SK-N-SH (cell line): ENCODE measurements around the gene VPREB1. TPM values are rescaled to one million over a fixed set of nuclear protein-coding genes. Genes with fewer than 3 reads are reported as not detected.

ENCODE experiments used
- CTCF ChIA-PET: fragments of 300-600, 350-600 bp; formaldehyde crosslinking; extraction: SDS; loops from one replicate; lab custom pipeline; 2021; lab: Yijun Ruan, JAX
- POLR2A ChIA-PET: fragments of 350-600 bp; sonication (Branson Sonifier 250); formaldehyde crosslinking; extraction: SDS; loops from one replicate; lab custom pipeline; 2020; ENCODE audit warnings: antibody characterized with exemption, inconsistent platforms; lab: Yijun Ruan, JAX
- DNase-seq: peaks from one replicate; pipeline ENCODE4 v3.0.0; 2012
- H2AFZ ChIP-seq: fragments of 200-600 bp; sonication (generic); 2 replicates; pipeline ENCODE4 v1.8.1; 2016; ENCODE audit warnings: antibody characterized with exemption, mild to moderate bottlenecking, low read depth
- H3F3A ChIP-seq: fragments of 200-600 bp; sonication (generic); replicated peaks from 2 replicates; pipeline ENCODE3; 2016; ENCODE audit warnings: antibody characterized with exemption, mild to moderate bottlenecking; ENCODE audit not compliant: insufficient read depth
- H3K27ac ChIP-seq, 2 experiments: fragments of 200-500 bp in 1 of 2; fragments of 200-600 bp in 1 of 2; sonication (Bioruptor generic) in 1 of 2; sonication (generic), shearing (Covaris generic) in 1 of 2; 2 replicates each; pipeline versions ENCODE4 v1.5.1 to v1.6.1; 2014 to 2016; ENCODE audit warnings: low read depth in 2 of 2, inconsistent platforms in 1 of 2, low read length in 1 of 2, mild to moderate bottlenecking in 1 of 2, mixed read lengths in 1 of 2
- H3K27me3 ChIP-seq: fragments of 200-600 bp; sonication (generic), shearing (Covaris generic); 2 replicates; pipeline ENCODE4 v1.6.1; 2016; ENCODE audit warnings: mixed run types; ENCODE audit not compliant: insufficient read depth
- H3K36me3 ChIP-seq, 2 experiments: fragments of 200-500 bp in 1 of 2; fragments of 200-600 bp in 1 of 2; sonication (Bioruptor generic) in 1 of 2; sonication (generic) in 1 of 2; replicated peaks in 1 of 2; 2 replicates each; pipeline versions ENCODE3 to v1.5.1; 2014 to 2016; ENCODE audit warnings: low read length in 1 of 2, mild to moderate bottlenecking in 1 of 2; ENCODE audit not compliant: insufficient read depth in 2 of 2, control insufficient read depth in 1 of 2
- H3K4me1 ChIP-seq, 2 experiments: fragments of 200-500 bp in 1 of 2; fragments of 200-600 bp in 1 of 2; sonication (Bioruptor generic) in 1 of 2; sonication (generic), shearing (Covaris generic) in 1 of 2; 2 replicates each; pipeline versions ENCODE4 v1.5.1 to v1.6.1; 2014 to 2016; ENCODE audit warnings: low read depth in 1 of 2, low read length in 1 of 2, mixed run types in 1 of 2; ENCODE audit not compliant: insufficient read depth in 2 of 2, control insufficient read depth in 1 of 2
- H3K4me2 ChIP-seq: fragments of 200-600 bp; sonication (generic), shearing (Covaris generic); 2 replicates; pipeline ENCODE4 v1.6.1; 2017; ENCODE audit warnings: mixed run types
- H3K4me3 ChIP-seq, 2 experiments: fragments of 200-500 bp in 1 of 2; fragments of 200-600 bp in 1 of 2; sonication (Bioruptor generic) in 1 of 2; sonication (generic), shearing (Covaris generic) in 1 of 2; 2 replicates each; pipeline versions ENCODE4 v1.5.1 to v1.8.1; 2014 to 2016; ENCODE audit warnings: low read depth in 2 of 2, inconsistent platforms in 1 of 2, low read length in 1 of 2, mild to moderate bottlenecking in 1 of 2, mixed read lengths in 1 of 2, moderate library complexity in 1 of 2
- H3K79me2 ChIP-seq: fragments of 200-600 bp; sonication (generic); 2 replicates; pipeline ENCODE4 v1.8.1; 2017; ENCODE audit warnings: mild to moderate bottlenecking; ENCODE audit not compliant: insufficient read depth
- H3K9ac ChIP-seq: fragments of 200-600 bp; sonication (generic); 2 replicates; pipeline ENCODE4 v1.6.1; 2017; ENCODE audit warnings: mixed run types
- H3K9me2 ChIP-seq: fragments of 200-600 bp; sonication (generic); 2 replicates; pipeline ENCODE4 v1.6.1; 2017; ENCODE audit warnings: mixed run types
- H3K9me3 ChIP-seq: fragments of 200-600 bp; sonication (generic); 2 replicates; pipeline ENCODE4 v1.6.1; 2017; ENCODE audit warnings: mixed run types, mild to moderate bottlenecking, moderate library complexity
- H4K20me1 ChIP-seq: fragments of 200-600 bp; sonication (generic); 2 replicates; pipeline ENCODE4 v1.6.1; 2017; ENCODE audit warnings: mild to moderate bottlenecking, mixed run types; ENCODE audit not compliant: insufficient read depth
- EZH2phosphoT487 ChIP-seq: fragments of 200-600 bp; sonication (generic); IDR thresholded peaks from 2 replicates; pipeline ENCODE4 v1.6.1; 2017; ENCODE audit warnings: low read depth, mixed run types, mild to moderate bottlenecking, antibody characterized with exemption, moderate library complexity, borderline replicate concordance
- GABPA ChIP-seq: IDR thresholded peaks from 2 replicates; pipeline ENCODE4 v1.4.0; 2012; ENCODE audit warnings: low read depth, mild to moderate bottlenecking
- IRF3 ChIP-seq: fragments of 150-350 bp; IDR thresholded peaks from 2 replicates; pipeline ENCODE4 v1.6.1; 2016; ENCODE audit warnings: mild to moderate bottlenecking, low read depth, low read length
- MEF2A ChIP-seq: IDR thresholded peaks from 2 replicates; pipeline ENCODE4 v1.4.0; 2012; ENCODE audit warnings: low read depth, borderline replicate concordance
- MXI1 ChIP-seq: IDR thresholded peaks from 2 replicates; pipeline ENCODE4 v1.6.1; 2012; ENCODE audit warnings: mild to moderate bottlenecking, low read depth, low read length, improper control_type of control experiment
- NRF1 ChIP-seq: IDR thresholded peaks from 2 replicates; pipeline ENCODE4 v1.6.1; 2012; ENCODE audit warnings: low read depth, mild to moderate bottlenecking, low read length
- RAD21 ChIP-seq: IDR thresholded peaks from 2 replicates; pipeline ENCODE4 v1.6.1; 2012; ENCODE audit warnings: mild to moderate bottlenecking, low read length
- SMC3 ChIP-seq: IDR thresholded peaks from 2 replicates; pipeline ENCODE4 v1.6.1; 2012; ENCODE audit warnings: low read depth, low read length, improper control_type of control experiment
- TEAD4 ChIP-seq: IDR thresholded peaks from 2 replicates; pipeline ENCODE4 v1.4.0; 2012; ENCODE audit warnings: mild to moderate bottlenecking, borderline replicate concordance; ENCODE audit not compliant: insufficient read depth
- WGBS: methylation state at CpG from one replicate; pipeline ENCODE4 v1.1.6; 2017; ENCODE audit warnings: low lambda C conversion rate; 5-methylcytosine and 5-hydroxymethylcytosine counted together
- polyA plus RNA-seq, 3 experiments: library from polyadenylated mRNA; depleted of rRNA; stranded (reverse); fragments of >200 nt; gene quantifications; 2 replicates each; pipeline ENCODE4 v1.2.3, GENCODE V29; 2012
- TF ChIP-seq, protein P1 (sequence below): IDR thresholded peaks from 2 replicates; pipeline ENCODE4; 2012
- TF ChIP-seq, protein P2 (sequence below): IDR thresholded peaks from 2 replicates; pipeline ENCODE4 v1.4.0; 2012; ENCODE audit warnings: low read depth
- TF ChIP-seq, protein P3 (sequence below): fragments of 200-600 bp; sonication (generic); IDR thresholded peaks from 2 replicates; pipeline ENCODE4 v1.6.1; 2017; ENCODE audit warnings: antibody characterized with exemption, mild to moderate bottlenecking, moderate library complexity
- TF ChIP-seq, protein P4 (sequence below): IDR thresholded peaks from 2 replicates; pipeline ENCODE4 v1.6.1; 2012; ENCODE audit warnings: mild to moderate bottlenecking, low read depth, low read length, moderate library complexity

Gene VPREB1
- polyA plus RNA-seq, 1 of the 3 experiments (the other 2 are of a cell fraction): not detected

DNA sequence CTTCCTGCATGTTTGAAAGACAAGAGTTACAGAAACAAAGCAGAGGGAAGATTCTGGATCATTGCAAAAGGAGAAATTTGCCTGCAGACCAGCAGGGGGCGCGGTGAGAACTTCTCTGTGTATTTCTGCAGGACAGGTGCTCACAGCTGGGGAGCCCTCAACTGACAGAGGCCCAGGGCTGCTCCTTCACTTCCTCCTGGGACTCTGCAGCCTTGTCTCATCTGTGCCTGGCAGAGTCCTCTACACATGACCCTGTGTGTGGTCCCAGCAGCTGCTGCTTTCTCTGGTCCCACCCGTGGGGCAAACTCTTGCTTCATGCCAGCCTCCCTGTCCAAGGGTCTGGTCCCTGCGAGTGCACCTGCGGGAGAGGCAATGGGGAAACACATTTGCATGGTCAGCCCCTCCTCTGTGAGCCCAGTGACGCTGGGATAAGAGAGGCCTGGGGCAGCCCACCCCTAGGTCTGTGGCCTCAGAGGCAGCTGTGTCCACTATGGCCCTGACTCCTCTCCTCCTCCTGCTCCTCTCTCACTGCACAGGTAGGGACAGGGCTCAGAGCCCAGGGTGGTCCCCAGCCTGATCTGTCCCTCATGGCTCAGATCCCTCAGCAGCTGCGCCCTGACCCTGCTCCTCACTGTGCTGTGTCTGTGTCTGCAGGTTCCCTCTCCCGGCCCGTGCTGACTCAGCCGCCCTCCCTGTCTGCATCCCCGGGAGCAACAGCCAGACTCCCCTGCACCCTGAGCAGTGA, 43.2 kb upstream of the VPREB1 start:
- peak; percentile 63 for DNase-seq
- H3K27me3 ChIP-seq: peaks cover 50% of the 10 kb centered on the region

GRCh38 chr22:22201930-22202343, 42.6 kb upstream of the VPREB1 start:
- H4K20me1 ChIP-seq: no peaks in the 10 kb centered on the region
- H3K79me2 ChIP-seq: no peaks in the 10 kb centered on the region
- H3K4me2 ChIP-seq: no peak overlapping the region
- no peaks in the 10 kb centered on the region for H3F3A ChIP-seq
- 6% methylated on average over 6 of the region's 6 CpGs for WGBS
- no peak overlapping the region for H2AFZ ChIP-seq
- ChIA-PET POLR2A (no interaction called here), CTCF (interaction anchor here (0.6 to 4.1 kb wide), 23 partner anchors 11 to 380 kb away, joined by 3 to 55 read pairs (median 5); partner anchors contain the start of gene VPREB1)
- TF ChIP-seq, protein P1, sequence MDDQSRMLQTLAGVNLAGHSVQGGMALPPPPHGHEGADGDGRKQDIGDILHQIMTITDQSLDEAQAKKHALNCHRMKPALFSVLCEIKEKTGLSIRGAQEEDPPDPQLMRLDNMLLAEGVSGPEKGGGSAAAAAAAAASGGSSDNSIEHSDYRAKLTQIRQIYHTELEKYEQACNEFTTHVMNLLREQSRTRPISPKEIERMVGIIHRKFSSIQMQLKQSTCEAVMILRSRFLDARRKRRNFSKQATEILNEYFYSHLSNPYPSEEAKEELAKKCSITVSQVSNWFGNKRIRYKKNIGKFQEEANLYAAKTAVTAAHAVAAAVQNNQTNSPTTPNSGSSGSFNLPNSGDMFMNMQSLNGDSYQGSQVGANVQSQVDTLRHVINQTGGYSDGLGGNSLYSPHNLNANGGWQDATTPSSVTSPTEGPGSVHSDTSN: no peak
- no peak for TF ChIP-seq MEF2A
- TF ChIP-seq MXI1: no peak
- no peak for TF ChIP-seq IRF3
- TF ChIP-seq, protein P2, sequence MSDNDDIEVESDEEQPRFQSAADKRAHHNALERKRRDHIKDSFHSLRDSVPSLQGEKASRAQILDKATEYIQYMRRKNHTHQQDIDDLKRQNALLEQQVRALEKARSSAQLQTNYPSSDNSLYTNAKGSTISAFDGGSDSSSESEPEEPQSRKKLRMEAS: no peak
- no peak for TF ChIP-seq TEAD4
- no peak for TF ChIP-seq NRF1
- TF ChIP-seq SMC3: no peak
- no peak for TF ChIP-seq GABPA
- no peak for DNase-seq
- H3K9me3 ChIP-seq: no peaks in the 10 kb centered on the region
- H3K4me1 ChIP-seq: no peaks in the 10 kb centered on the region
- no peak overlapping the region for H3K9ac ChIP-seq
- no peaks in the 10 kb centered on the region for H3K9me2 ChIP-seq
- peaks cover 48% of the 10 kb centered on the region for H3K27me3 ChIP-seq
- H3K36me3 ChIP-seq: no peaks in the 10 kb centered on the region
- no peak overlapping the region for H3K4me3 ChIP-seq
- H3K27ac ChIP-seq: no peak overlapping the region

More for the DNA sequence above, 43.2 kb upstream of the VPREB1 start:
- no peak overlapping the region; a peak in 1 of 4 replicates for H3K4me3 ChIP-seq
- TF ChIP-seq MEF2A: no peak
- TF ChIP-seq EZH2phosphoT487: no peak
- TF ChIP-seq RAD21: peak; percentile 27; the same call in 1 of the 2 replicates
- TF ChIP-seq, protein P3, sequence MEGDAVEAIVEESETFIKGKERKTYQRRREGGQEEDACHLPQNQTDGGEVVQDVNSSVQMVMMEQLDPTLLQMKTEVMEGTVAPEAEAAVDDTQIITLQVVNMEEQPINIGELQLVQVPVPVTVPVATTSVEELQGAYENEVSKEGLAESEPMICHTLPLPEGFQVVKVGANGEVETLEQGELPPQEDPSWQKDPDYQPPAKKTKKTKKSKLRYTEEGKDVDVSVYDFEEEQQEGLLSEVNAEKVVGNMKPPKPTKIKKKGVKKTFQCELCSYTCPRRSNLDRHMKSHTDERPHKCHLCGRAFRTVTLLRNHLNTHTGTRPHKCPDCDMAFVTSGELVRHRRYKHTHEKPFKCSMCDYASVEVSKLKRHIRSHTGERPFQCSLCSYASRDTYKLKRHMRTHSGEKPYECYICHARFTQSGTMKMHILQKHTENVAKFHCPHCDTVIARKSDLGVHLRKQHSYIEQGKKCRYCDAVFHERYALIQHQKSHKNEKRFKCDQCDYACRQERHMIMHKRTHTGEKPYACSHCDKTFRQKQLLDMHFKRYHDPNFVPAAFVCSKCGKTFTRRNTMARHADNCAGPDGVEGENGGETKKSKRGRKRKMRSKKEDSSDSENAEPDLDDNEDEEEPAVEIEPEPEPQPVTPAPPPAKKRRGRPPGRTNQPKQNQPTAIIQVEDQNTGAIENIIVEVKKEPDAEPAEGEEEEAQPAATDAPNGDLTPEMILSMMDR: peak; percentile 88
- TF ChIP-seq SMC3: peak; percentile 25; the same call in 1 of the 2 replicates
- TF ChIP-seq, protein P4, sequence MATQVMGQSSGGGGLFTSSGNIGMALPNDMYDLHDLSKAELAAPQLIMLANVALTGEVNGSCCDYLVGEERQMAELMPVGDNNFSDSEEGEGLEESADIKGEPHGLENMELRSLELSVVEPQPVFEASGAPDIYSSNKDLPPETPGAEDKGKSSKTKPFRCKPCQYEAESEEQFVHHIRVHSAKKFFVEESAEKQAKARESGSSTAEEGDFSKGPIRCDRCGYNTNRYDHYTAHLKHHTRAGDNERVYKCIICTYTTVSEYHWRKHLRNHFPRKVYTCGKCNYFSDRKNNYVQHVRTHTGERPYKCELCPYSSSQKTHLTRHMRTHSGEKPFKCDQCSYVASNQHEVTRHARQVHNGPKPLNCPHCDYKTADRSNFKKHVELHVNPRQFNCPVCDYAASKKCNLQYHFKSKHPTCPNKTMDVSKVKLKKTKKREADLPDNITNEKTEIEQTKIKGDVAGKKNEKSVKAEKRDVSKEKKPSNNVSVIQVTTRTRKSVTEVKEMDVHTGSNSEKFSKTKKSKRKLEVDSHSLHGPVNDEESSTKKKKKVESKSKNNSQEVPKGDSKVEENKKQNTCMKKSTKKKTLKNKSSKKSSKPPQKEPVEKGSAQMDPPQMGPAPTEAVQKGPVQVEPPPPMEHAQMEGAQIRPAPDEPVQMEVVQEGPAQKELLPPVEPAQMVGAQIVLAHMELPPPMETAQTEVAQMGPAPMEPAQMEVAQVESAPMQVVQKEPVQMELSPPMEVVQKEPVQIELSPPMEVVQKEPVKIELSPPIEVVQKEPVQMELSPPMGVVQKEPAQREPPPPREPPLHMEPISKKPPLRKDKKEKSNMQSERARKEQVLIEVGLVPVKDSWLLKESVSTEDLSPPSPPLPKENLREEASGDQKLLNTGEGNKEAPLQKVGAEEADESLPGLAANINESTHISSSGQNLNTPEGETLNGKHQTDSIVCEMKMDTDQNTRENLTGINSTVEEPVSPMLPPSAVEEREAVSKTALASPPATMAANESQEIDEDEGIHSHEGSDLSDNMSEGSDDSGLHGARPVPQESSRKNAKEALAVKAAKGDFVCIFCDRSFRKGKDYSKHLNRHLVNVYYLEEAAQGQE: no peak
- no peaks in the 10 kb centered on the region for H3K4me1 ChIP-seq
- 10% methylated on average over 6 of the region's 11 CpGs for WGBS
- POLR2A ChIA-PET: no interaction called here
- no peak overlapping the region for H3K4me2 ChIP-seq
- no peaks in the 10 kb centered on the region for H3F3A ChIP-seq
- CTCF ChIA-PET: interaction anchor here (0.5 to 4.1 kb wide), 33 partner anchors 11 to 381 kb away, joined by 3 to 55 read pairs (median 4); partner anchors contain the start of gene VPREB1
- H3K9me2 ChIP-seq: no peaks in the 10 kb centered on the region
- no peak overlapping the region for H2AFZ ChIP-seq
- H3K36me3 ChIP-seq: no peaks in the 10 kb centered on the region
- H3K27ac ChIP-seq: no peak overlapping the region
- no peaks in the 10 kb centered on the region for H4K20me1 ChIP-seq
- no peaks in the 10 kb centered on the region for H3K9me3 ChIP-seq
- H3K9ac ChIP-seq: no peak overlapping the region
- no peaks in the 10 kb centered on the region for H3K79me2 ChIP-seq
